Thyroid gland (tissue), 4 donors: ENCODE results near the gene LDAF1. TPM values are rescaled to one million over a fixed set of nuclear protein-coding genes. Genes with fewer than 3 reads are reported as not detected.
"Not testable (repeated sequence)": the region's sequence is repeated elsewhere in the genome, so short reads cannot be mapped to it uniquely, and the experiment has no call there.

Experiments
- DNase-seq, 2 donors: peaks; one replicate each; pipeline ENCODE4 v3.0.0-alpha.2; 2019
- H3K27ac ChIP-seq, 3 donors: fragments of 200-600 bp; sonication (generic); 1 replicate in 2 of 3; 2 replicates in 1 of 3; pipeline ENCODE4 v1.5.1; 2016 to 2019; ENCODE audit warnings: mild to moderate bottlenecking in 1 of 3, moderate library complexity in 1 of 3
- H3K27me3 ChIP-seq: fragments of 200-600 bp; sonication (generic); one replicate; pipeline ENCODE4 v1.5.1; 2019
- H3K36me3 ChIP-seq, 2 donors: fragments of 200-600 bp; sonication (generic); one replicate each; pipeline ENCODE4 v1.5.1; 2016 to 2019
- H3K4me1 ChIP-seq, 2 donors: fragments of 200-600 bp; sonication (generic); one replicate each; pipeline ENCODE4 v1.5.1; 2017 to 2019
- H3K4me3 ChIP-seq, 3 donors: fragments of 200-600 bp; sonication (generic); replicated peaks in 1 of 3; 1 replicate in 2 of 3; 2 replicates in 1 of 3; pipeline ENCODE4 v1.5.1; 2016; ENCODE audit warnings: mild to moderate bottlenecking in 1 of 3
- H3K9me3 ChIP-seq: fragments of 200-600 bp; sonication (generic); one replicate; pipeline ENCODE4 v1.5.1; 2017
- CTCF ChIP-seq, 6 experiments: fragments of 200-600 bp in 3 of 6; fragments of 450-650 bp in 3 of 6; sonication (generic) in 3 of 6; IDR thresholded peaks; one replicate each; pipeline ENCODE4 v1.5.1; 2016 to 2019; ENCODE audit warnings: antibody characterized with exemption in 6 of 6, mild to moderate bottlenecking in 2 of 6, inconsistent platforms in 1 of 6, moderate library complexity in 1 of 6
- POLR2A ChIP-seq, 2 donors: fragments of 450-650 bp; IDR thresholded peaks; one replicate each; pipeline ENCODE4 v1.6.1; 2017; ENCODE audit warnings: antibody characterized with exemption in 2 of 2, mild to moderate bottlenecking in 2 of 2, moderate library complexity in 1 of 2
- WGBS, 2 donors: methylation state at CpG; one replicate each; pipeline ENCODE4 v1.1.5; 2017; 5-methylcytosine and 5-hydroxymethylcytosine counted together
- intact Hi-C: fragments of 100-400 bp; cut with DNase I; formaldehyde crosslinking; loops from one replicate; pipeline ENCODE4 v1.15.1; 2023
- total RNA-seq, 4 donors: library from RNA; depleted of rRNA; stranded (reverse); fragments of >200 nt; gene quantifications; one replicate each; pipeline ENCODE4 v1.2.3, GENCODE V29; 2016

The LDAF1 gene
- total RNA-seq, 4 donors from 2014 or later, result 23.0 to 84.0 (median 68.2) TPM

DNA sequence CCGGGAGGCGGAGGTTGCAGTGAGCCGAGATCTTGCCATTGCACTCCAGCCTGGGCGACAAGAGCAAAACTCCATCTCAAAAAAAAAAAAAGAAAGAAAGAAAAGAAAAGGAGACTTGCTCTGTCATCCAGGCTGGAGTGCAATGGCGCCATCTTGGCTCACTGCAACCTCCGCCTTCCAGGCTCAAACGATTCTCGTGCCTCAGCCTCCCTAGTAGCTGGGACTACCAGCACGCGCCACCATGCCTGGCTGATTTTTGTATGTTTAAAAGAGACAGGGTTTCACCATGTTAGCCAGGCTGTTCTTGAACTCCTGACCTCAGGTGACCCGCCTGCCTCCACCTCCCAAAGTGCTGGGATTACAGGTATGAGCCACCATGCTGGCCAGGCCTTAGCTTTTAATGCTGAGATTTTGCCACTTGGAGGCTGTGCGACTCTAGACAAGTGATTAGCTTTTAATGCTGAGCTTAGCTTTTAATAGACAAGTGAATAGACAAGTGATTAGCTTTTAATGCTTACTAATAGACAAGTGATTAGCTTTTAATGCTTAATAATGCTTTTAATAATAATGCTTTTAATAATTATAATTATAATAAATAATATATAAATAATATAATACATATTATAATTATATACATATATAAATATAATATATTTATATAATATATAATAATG is 9.6 kb downstream of the LDAF1 start:
- H3K4me1 ChIP-seq, result peaks cover 1 to 4% of the 10 kb centered on the region in 2 donors
- no peaks in the 10 kb centered on the region for H3K9me3 ChIP-seq
- intact Hi-C loops, result no loop called here
- H3K27me3 ChIP-seq, result no peaks in the 10 kb centered on the region
- H3K36me3 ChIP-seq, result peaks cover 41 to 45% of the 10 kb centered on the region in 2 donors
- no peak overlapping the region for H3K4me3 ChIP-seq
- no peak for TF ChIP-seq POLR2A (IDR thresholded peaks at IDR 0.05)
- no peak for TF ChIP-seq CTCF (IDR thresholded peaks at IDR 0.05)
- DNase-seq, result no peak
- 96 to 97% methylated on average over 12 of the region's 12 CpGs for WGBS, 2 donors
- no peak overlapping the region for H3K27ac ChIP-seq

DNA sequence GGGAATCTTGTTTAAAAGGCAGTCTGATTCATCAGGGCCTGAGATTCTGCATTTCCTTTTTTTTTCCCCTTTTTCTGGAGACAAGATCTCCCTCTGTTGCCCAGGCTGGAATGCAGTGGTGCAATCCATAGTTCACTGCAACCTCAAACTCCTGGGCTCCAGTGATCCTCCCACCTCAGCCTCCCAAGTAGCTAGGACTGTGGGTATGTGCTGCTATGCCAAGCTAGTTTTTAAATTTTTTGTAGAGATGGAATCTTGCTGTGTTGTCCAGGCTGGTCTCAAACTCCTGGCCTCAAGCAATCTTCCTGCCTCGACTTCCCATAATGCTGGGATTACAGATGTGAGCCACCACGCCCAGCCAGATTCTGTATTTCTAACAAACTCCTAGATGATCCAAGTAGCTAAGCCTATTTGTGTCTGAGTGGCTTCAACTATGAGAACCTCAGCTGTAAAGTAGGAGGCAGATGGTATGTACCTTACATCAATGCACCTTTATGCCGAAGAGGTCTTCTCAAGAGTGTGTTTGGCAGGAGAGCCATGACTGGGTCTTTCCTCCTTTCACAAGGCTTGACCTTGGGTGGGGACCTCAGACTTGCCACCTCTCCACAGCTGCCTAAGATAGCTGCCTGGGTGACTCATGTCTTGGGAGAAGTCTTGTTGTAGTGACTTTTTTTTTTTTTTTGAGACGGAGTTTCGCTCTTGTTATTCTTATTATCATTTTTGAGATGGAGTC is 10.9 kb downstream of the LDAF1 start:
- intact Hi-C loops, result no loop called here
- H3K4me3 ChIP-seq, result no peak overlapping the region
- no peak for DNase-seq
- no peaks in the 10 kb centered on the region for H3K9me3 ChIP-seq
- H3K4me1 ChIP-seq, result no peaks in the 10 kb centered on the region
- H3K27ac ChIP-seq, result no peak overlapping the region
- no peaks in the 10 kb centered on the region for H3K27me3 ChIP-seq
- peaks cover 51 to 54% of the 10 kb centered on the region in 2 donors for H3K36me3 ChIP-seq
- WGBS, 2 donors, result 95 to 96% methylated on average over 5 of the region's 5 CpGs
- no peak for TF ChIP-seq CTCF (IDR thresholded peaks at IDR 0.05)
- TF ChIP-seq POLR2A (IDR thresholded peaks at IDR 0.05), result no peak

- H3K27me3 ChIP-seq, H3K4me3 ChIP-seq, H3K4me1 ChIP-seq, H3K9me3 ChIP-seq, DNase-seq, intact Hi-C loops, H3K27ac ChIP-seq: not testable (repeated sequence)
- peaks cover 51 to 57% of the 10 kb centered on the region in 2 donors for H3K36me3 ChIP-seq
- 96 to 99% methylated on average over 8 of the region's 8 CpGs for WGBS, 2 donors
These were observed 11.6 kb downstream of the LDAF1 start for GRCh38 chr16:21170116-21170515.

DNA sequence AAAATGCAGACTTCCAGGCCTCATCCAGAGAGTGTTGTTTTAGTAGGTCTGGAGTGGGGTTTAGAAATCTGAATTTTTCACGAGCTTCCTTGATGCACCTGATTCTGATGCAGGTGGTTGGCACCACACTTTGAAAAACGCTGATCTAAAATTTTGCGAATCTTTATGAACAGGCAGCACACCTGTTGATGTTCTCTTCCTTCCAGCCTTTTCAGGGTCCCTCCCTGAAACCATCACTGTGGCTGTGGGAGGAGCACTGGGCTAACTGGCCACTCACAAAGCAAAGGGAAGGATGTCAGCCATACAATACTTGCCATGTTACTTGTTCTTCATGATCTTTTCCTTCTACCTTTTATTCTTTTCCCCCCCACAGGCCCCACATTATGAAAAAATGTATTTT is 14.2 kb downstream of the LDAF1 start:
- Histone ChIP-seq H3K36me3 (peaks cover 45 to 47% of the 10 kb centered on the region in 2 donors), H3K9me3 (no peaks in the 10 kb centered on the region), H3K4me1 (no peaks in the 10 kb centered on the region), H3K27ac (no peak overlapping the region), H3K4me3 (no peak overlapping the region), H3K27me3 (no peaks in the 10 kb centered on the region)
- DNase-seq, result no peak
- 91 to 96% methylated on average over 3 of the region's 3 CpGs for WGBS, 2 donors
- intact Hi-C loops, result no loop called here
- TF ChIP-seq POLR2A (IDR thresholded peaks at IDR 0.05) (no peak), CTCF (IDR thresholded peaks at IDR 0.05) (no peak)

GRCh38 chr16:21175397-21175796 is 16.9 kb downstream of the LDAF1 start:
- intact Hi-C loops, result no loop called here
- peaks cover 50 to 53% of the 10 kb centered on the region in 2 donors for H3K36me3 ChIP-seq
- no peak for DNase-seq
- no peak overlapping the region for H3K27ac ChIP-seq
- no peak overlapping the region for H3K4me3 ChIP-seq
- 85 to 100% methylated on average over 1 of the region's 1 CpG for WGBS, 2 donors
- no peaks in the 10 kb centered on the region for H3K27me3 ChIP-seq
- no peaks in the 10 kb centered on the region for H3K9me3 ChIP-seq
- H3K4me1 ChIP-seq, result no peaks in the 10 kb centered on the region
- no peak for TF ChIP-seq CTCF (IDR thresholded peaks at IDR 0.05)
- no peak for TF ChIP-seq POLR2A (IDR thresholded peaks at IDR 0.05)
